SJSA1 (cell line): ENCODE results near the gene TTC21B. TPM values are rescaled to one million over a fixed set of nuclear protein-coding genes. Genes with fewer than 3 reads are reported as not detected.
A peak's percentile ranks its signal among the peaks of the same experiment; 100 is the strongest.

Source experiments
- DNase-seq, 2 experiments: peaks; one replicate each; pipeline ENCODE4 v3.0.0-alpha.2; 2015 to 2020; ENCODE audit warnings: low spot score in 2 of 2, low read depth in 1 of 2
- H3K27ac ChIP-seq: fragments of 250-450 bp; sonication (Bioruptor Pico); 2 replicates; pipeline ENCODE4 v1.5.1; 2020; ENCODE audit warnings: mild to moderate bottlenecking, moderate library complexity
- H3K27me3 ChIP-seq: fragments of 250-450 bp; sonication (Bioruptor Pico); replicated peaks from 2 replicates; pipeline ENCODE4 v1.5.1; 2020; ENCODE audit warnings: mild to moderate bottlenecking, moderate library complexity
- H3K36me3 ChIP-seq: fragments of 250-450 bp; sonication (Bioruptor Pico); 2 replicates; pipeline ENCODE4 v1.5.1; 2020; ENCODE audit warnings: mild to moderate bottlenecking
- H3K4me1 ChIP-seq: fragments of 250-450 bp; sonication (Bioruptor Pico); replicated peaks from 2 replicates; pipeline ENCODE4 v1.6.1; 2021; ENCODE audit warnings: mild to moderate bottlenecking
- H3K4me3 ChIP-seq: fragments of 250-450 bp; sonication (Bioruptor Pico); 2 replicates; pipeline ENCODE4 v1.5.1; 2020; ENCODE audit warnings: mild to moderate bottlenecking
- H3K9me3 ChIP-seq: fragments of 250-450 bp; sonication (Bioruptor Pico); replicated peaks from 2 replicates; pipeline ENCODE4 v1.5.1; 2020; ENCODE audit warnings: mild to moderate bottlenecking
- total RNA-seq: library from RNA; depleted of rRNA; stranded (reverse); fragments of >200 nt; shearing (Covaris generic); gene quantifications from 2 replicates; pipeline ENCODE4 v1.2.3, GENCODE V29; 2014

The TTC21B gene
- total RNA-seq, 1 experiment from 2014 or later = 26.9 TPM

DNA sequence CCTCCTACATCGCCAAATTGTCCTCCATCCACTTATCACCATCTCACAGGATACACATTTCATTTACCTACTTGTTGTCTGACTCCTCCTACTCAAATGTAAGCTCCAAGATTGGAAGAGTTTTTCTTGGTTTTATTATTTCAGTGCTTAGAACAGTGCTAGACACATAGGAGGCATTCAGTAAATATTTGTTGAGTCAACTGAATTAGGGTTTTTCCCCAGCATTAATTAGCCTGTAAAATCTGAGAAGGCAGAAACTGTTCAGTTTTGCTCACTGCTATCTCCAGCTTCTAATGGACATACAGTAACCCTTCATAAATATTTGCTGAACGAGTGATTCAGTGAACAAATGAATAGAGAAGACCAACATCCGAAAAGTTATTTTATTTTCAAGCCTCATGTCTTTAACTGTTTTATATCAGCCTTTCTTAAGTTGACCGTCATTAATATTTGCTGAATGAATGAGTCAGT lies 800 bp downstream of the TTC21B start:
- Histone ChIP-seq H3K4me3 (peak overlapping the region; percentile 61), H3K9me3 (no peaks in the 10 kb centered on the region), H3K36me3 (peaks cover 6% of the 10 kb centered on the region), H3K4me1 (peaks cover 16% of the 10 kb centered on the region), H3K27me3 (no peaks in the 10 kb centered on the region), H3K27ac (peak overlapping the region; percentile 61)
- DNase-seq = peak in 1 of 2 experiments; percentile 29

DNA sequence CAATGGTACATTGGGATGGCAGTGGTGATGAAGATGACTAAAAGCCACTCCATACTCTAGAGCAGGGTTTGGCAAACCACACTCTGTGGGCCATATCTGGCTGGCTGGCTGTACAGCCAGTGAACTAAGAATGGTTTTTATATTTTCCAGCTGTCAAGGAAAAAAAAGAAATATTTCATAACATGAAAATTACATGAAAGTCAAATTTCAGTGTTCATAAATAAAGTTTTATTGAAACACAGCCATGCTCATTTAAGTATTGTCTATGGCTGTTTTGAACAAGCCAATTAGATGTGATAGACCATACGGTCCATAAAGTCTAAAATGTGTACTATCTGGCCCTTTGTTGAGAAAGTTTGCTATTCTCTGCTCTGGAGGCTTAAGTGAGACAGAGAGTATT lies 1.5 kb downstream of the TTC21B start:
- Histone ChIP-seq H3K27ac (no peak overlapping the region), H3K4me1 (peaks cover 14% of the 10 kb centered on the region), H3K36me3 (peaks cover 11% of the 10 kb centered on the region), H3K9me3 (no peaks in the 10 kb centered on the region), H3K4me3 (no peak overlapping the region), H3K27me3 (no peaks in the 10 kb centered on the region)
- no peak for DNase-seq

DNA sequence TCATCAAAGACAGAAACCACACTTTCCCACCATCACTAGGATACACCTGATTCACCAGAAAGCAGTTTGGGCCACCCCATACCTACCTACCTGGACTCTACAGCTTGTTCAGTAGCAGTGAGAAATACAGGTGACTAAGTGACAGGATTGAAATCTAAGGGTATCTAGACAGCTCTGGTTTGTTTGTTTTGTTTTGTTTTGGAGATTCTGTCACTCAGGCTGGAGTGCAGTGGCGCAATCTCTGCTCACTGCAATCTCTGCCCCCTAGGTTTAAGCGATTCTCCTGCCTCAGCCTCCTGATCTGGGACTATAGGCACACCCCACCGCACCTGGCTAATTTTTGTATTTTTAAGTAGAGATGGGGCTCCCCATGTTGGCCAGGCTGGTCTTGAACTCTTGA lies 3.1 kb downstream of the TTC21B start:
- peaks cover 12% of the 10 kb centered on the region for H3K36me3 ChIP-seq
- no peak overlapping the region for H3K4me3 ChIP-seq
- H3K27ac ChIP-seq = no peak overlapping the region
- H3K4me1 ChIP-seq = peaks cover 12% of the 10 kb centered on the region
- H3K9me3 ChIP-seq = no peaks in the 10 kb centered on the region
- H3K27me3 ChIP-seq = no peaks in the 10 kb centered on the region
- DNase-seq = no peak

DNA sequence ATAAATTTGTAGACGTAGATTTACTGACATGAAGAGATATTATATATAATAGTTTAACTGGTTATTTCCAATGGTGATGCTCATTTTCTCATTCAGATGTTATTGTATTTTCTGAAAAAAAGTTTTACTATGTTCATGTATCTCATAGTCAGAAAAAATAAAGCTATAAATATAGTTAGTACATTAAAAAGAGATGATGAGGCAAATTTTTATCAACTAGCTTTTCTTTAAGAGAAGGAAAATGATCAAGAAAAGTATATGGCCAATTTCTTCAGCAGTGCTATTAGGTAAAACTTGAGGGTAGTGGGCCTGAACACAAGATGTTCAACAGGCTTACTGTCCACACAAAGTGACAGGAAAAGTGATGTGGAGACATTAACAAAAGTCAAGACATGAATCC lies 11.7 kb downstream of the TTC21B start:
- no peaks in the 10 kb centered on the region for H3K9me3 ChIP-seq
- no peak overlapping the region for H3K27ac ChIP-seq
- no peak for DNase-seq
- H3K4me3 ChIP-seq = no peak overlapping the region
- H3K27me3 ChIP-seq = no peaks in the 10 kb centered on the region
- peaks cover 75% of the 10 kb centered on the region for H3K36me3 ChIP-seq
- no peaks in the 10 kb centered on the region for H3K4me1 ChIP-seq

DNA sequence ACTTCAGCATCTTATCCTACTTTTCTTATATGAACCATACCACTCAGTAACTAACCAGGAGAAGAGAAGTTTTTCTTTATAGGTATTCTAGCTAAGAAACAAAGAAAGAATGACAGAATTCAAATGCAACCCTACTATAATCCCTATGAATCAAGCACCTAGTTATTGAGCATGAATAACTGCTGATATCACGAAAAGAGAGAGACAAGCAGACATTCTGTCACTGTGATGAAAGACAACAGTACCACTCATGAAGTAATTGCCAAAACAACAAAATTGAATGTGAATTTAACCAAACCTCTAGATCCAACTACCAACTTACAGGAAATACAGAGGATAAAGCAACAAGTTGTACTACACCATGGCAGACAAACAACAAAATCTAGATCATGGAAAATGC lies 15.3 kb downstream of the TTC21B start:
- Histone ChIP-seq H3K4me1 (no peaks in the 10 kb centered on the region), H3K27ac (no peak overlapping the region), H3K36me3 (peaks cover 75% of the 10 kb centered on the region), H3K4me3 (no peak overlapping the region), H3K9me3 (no peaks in the 10 kb centered on the region), H3K27me3 (no peaks in the 10 kb centered on the region)
- no peak for DNase-seq

DNA sequence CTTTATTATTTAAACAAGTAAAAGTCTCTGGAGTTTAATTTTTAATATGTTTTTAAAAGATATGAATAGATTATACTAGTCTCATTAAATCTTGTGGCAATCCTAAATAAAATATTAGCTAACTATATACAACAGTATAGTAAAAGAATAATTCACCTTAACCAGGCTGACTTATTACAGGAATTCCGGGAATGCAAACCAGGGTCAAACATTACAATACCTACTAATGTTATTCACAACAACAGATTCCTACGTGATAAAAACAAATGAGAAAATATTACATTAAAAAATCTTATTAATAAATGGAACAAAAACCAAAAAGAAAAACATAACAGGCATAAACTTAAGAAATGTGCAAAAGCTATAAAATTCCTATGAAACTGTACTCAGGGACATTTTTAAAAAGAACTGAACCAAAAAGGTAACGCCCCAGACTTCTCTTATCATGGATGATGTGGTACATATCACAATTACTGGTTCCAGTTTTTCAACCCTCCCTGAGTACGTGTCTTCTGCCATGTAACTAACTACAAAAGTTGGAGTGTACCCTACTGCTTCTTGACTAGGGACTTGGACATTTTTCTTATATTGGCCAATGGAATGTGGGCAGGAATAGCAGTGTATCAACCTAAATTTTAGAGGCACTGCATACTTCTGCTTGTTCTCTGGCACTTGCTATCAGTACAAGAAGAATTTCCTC lies 20.2 kb downstream of the TTC21B start:
- no peak overlapping the region for H3K27ac ChIP-seq
- no peaks in the 10 kb centered on the region for H3K4me1 ChIP-seq
- no peaks in the 10 kb centered on the region for H3K27me3 ChIP-seq
- H3K36me3 ChIP-seq = peaks cover 71% of the 10 kb centered on the region
- no peak for DNase-seq
- no peaks in the 10 kb centered on the region for H3K9me3 ChIP-seq
- no peak overlapping the region for H3K4me3 ChIP-seq

DNA sequence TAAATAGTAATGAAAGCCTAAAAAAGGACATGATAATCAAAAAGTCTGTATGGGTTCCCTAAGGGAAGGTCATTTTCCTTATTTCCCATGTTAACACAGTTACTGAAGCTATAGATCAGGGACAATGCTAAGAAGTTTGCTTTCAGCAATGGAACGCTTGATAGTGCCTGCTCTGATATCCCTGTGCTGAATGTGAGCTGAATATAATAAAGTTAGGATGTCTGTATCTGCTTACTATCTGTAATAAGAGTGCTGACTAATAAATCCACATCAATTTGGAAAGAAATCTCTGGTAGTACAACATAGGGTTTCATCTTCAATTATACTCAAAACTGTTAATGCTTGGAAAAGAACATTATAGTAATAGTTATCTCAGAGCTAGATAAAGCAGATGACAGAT lies 25.8 kb downstream of the TTC21B start:
- Histone ChIP-seq H3K27ac (peak overlapping the region; percentile 38), H3K9me3 (no peaks in the 10 kb centered on the region), H3K4me3 (no peak overlapping the region), H3K4me1 (peaks cover 6% of the 10 kb centered on the region), H3K36me3 (peaks cover 62% of the 10 kb centered on the region), H3K27me3 (no peaks in the 10 kb centered on the region)
- DNase-seq = no peak

DNA sequence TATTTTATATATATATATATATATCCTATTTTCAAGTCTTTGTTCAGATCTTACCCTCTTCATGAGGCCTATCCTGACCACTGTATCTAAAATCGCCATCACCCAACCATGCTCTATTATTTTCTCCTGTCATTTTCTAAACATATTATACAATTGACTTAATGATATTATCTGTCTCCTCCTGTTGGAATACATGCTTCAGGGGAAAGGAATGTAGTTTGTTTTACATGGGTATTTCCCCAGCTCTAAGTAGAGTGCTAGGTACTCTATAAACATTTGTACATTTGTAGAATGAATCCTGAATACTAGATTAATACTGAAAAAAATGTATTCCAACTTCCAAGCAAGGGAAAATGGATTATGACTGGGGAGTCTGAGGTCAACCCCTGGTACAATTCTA lies 26.2 kb downstream of the TTC21B start:
- no peak overlapping the region for H3K4me3 ChIP-seq
- peak overlapping the region; percentile 38 for H3K27ac ChIP-seq
- peaks cover 60% of the 10 kb centered on the region for H3K36me3 ChIP-seq
- H3K9me3 ChIP-seq = no peaks in the 10 kb centered on the region
- no peaks in the 10 kb centered on the region for H3K27me3 ChIP-seq
- no peak for DNase-seq
- H3K4me1 ChIP-seq = peaks cover 6% of the 10 kb centered on the region

DNA sequence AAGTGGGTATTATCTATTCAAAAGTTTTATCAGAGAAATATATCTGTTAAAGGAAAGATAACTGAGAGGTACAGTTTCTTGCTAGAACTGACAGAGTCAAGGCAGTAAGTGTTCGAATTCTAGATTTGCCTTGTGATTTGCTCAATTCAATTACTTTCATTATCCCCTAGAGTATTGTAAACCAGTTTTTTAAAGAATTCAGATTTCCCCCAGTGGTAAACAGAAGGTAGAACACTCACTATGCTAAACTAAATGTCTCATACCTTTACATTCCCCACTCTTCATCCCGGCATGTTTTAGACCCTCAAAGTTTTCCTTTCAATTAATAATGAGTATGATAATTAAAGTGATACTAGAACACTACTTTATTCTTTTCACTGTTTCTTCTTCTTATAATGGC lies 28.6 kb downstream of the TTC21B start:
- no peak overlapping the region for H3K4me3 ChIP-seq
- no peak overlapping the region for H3K27ac ChIP-seq
- no peaks in the 10 kb centered on the region for H3K9me3 ChIP-seq
- no peak for DNase-seq
- no peaks in the 10 kb centered on the region for H3K27me3 ChIP-seq
- H3K36me3 ChIP-seq = peaks cover 47% of the 10 kb centered on the region
- H3K4me1 ChIP-seq = peaks cover 6% of the 10 kb centered on the region

DNA sequence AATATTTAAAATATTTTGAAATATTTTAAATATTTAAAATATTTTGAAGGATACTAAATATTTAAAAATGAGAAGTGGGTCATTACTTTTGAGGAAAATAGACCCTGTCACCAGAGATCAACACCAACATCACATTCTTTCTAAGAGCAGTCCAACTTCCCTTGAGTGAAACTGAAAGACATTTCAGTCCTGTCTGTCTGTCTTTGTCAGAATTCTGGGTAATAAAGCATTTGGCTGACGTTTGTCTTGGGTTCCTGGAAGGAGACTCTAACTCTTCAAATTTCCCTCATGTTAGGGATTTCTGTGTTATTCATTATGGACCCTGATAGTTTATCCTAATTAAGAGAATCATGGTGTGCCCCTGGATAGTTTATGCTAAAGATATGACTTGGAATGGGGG lies 32.8 kb downstream of the TTC21B start:
- Histone ChIP-seq H3K9me3 (no peaks in the 10 kb centered on the region), H3K27ac (no peak overlapping the region), H3K4me3 (no peak overlapping the region), H3K36me3 (peaks cover 38% of the 10 kb centered on the region), H3K27me3 (no peaks in the 10 kb centered on the region), H3K4me1 (no peaks in the 10 kb centered on the region)
- DNase-seq = no peak

DNA sequence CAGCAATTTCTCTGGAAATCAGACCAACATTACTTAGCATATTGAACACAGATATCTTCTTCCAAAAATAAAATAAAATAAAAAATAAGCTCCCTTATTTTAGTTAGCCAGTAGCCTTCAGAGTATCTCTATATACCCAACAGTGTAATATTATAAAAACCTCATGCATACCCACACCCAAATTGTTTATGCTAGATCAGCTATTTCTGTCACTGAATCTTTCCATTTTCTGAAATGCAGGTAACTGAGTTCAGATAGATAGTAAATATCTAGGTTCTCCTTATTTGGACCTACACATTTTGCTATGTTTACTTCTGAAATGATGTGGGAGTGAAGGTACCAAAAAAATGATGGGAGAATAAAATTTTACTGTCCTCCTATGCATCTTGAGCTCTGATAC lies 39.9 kb downstream of the TTC21B start:
- no peaks in the 10 kb centered on the region for H3K27me3 ChIP-seq
- H3K36me3 ChIP-seq = peaks cover 45% of the 10 kb centered on the region
- no peak overlapping the region for H3K27ac ChIP-seq
- no peak for DNase-seq
- no peaks in the 10 kb centered on the region for H3K9me3 ChIP-seq
- peaks cover 11% of the 10 kb centered on the region for H3K4me1 ChIP-seq
- H3K4me3 ChIP-seq = no peak overlapping the region

DNA sequence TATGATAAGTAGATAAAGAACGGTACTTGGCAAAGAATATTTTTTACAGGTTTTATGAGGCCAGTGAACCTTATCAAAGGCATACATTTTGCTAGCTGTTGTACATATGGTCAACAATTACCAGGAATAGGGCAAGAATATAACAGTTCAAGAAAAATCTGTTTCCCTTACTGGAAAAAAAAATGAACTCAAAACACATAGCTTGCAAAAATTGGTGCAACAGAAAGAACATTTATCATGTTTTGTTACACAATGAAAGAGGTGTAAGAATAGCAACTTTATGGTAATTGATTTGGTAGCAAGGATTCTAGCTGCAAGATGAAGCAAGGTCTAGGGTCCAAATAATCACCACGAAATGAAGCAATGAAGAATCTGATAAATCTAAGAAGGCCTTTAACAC lies 41.6 kb downstream of the TTC21B start:
- H3K27ac ChIP-seq = no peak overlapping the region
- peaks cover 11% of the 10 kb centered on the region for H3K4me1 ChIP-seq
- no peaks in the 10 kb centered on the region for H3K9me3 ChIP-seq
- no peak for DNase-seq
- H3K36me3 ChIP-seq = peaks cover 35% of the 10 kb centered on the region
- no peaks in the 10 kb centered on the region for H3K27me3 ChIP-seq
- no peak overlapping the region for H3K4me3 ChIP-seq

DNA sequence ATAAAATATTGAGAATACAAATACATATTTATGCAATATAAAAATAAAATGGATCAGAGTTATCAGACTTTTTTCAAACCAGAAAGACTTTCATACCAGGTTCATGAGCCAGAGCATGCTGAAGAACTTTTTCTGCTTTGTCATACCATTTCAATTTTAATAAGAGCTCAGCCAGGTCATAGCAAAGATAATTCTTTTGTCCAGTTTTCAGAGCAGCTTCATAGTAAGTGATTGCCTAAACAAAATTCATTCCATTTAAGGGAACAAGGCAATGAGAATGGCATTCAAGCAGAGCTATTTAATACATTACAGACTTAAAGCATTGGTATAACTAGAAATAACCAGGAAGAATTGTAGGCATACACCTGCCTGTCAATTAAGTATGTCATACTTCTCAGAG lies 42.3 kb downstream of the TTC21B start:
- Histone ChIP-seq H3K36me3 (peaks cover 30% of the 10 kb centered on the region), H3K27ac (no peak overlapping the region), H3K4me1 (peaks cover 11% of the 10 kb centered on the region), H3K4me3 (no peak overlapping the region), H3K27me3 (no peaks in the 10 kb centered on the region), H3K9me3 (no peaks in the 10 kb centered on the region)
- DNase-seq = no peak

DNA sequence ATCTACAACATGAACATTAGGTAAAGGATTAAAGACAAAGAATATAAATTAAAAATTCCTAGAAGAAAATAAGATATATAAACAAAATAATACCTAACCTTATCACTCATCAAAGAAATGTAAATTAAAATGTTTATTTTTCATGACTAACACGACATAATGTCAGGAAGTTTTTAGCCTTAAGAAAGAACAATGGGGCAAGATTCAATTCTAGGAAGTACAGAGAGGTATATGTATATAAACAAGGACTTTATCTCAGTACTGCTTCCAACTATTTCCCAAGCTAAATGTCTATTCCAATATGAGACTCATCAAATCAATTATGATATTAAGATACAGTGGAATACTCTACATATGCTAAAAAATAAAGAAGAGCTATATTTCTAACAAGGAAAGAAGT lies 44.1 kb downstream of the TTC21B start:
- no peak overlapping the region for H3K4me3 ChIP-seq
- H3K27me3 ChIP-seq = no peaks in the 10 kb centered on the region
- DNase-seq = peak in 1 of 2 experiments; percentile 31

DNA sequence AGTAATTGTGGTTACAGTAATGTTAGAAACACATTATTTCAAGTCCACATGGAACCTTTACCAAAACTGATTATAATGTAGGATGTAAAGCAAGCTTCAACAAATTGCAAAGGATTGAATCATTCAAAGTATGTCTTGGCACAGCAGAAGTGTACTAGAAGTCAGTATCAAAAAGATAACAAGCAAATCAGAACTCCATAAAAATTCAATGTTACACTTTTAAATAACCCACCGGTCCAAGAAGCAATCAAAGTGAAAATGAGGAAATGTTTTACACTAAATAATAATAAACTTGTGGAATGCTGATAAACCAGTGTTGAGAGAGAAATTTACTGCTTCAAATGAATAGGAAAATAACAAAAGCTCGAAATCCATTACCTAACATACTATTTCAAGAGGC lies 47.7 kb downstream of the TTC21B start:
- H3K9me3 ChIP-seq = no peaks in the 10 kb centered on the region
- H3K4me1 ChIP-seq = peaks cover 14% of the 10 kb centered on the region
- H3K27me3 ChIP-seq = no peaks in the 10 kb centered on the region
- DNase-seq = no peak
- no peak overlapping the region for H3K4me3 ChIP-seq
- no peak overlapping the region for H3K27ac ChIP-seq
- H3K36me3 ChIP-seq = peaks cover 30% of the 10 kb centered on the region

More for the DNA sequence above, 44.1 kb downstream of the TTC21B start:
- Histone ChIP-seq H3K36me3 (peaks cover 27% of the 10 kb centered on the region), H3K9me3 (no peaks in the 10 kb centered on the region), H3K27ac (no peak overlapping the region), H3K4me1 (peaks cover 11% of the 10 kb centered on the region)
